NCI-H1092 treated with DMSO at 0.1 percent for 48 hours (cell line): ENCODE results near the gene SENP7.
A peak's percentile ranks its signal among the peaks of the same experiment; 100 is the strongest.
"Not testable (repeated sequence)": the region's sequence is repeated elsewhere in the genome, so short reads cannot be mapped to it uniquely, and the experiment has no call there.

Source experiments
- DNase-seq: peaks from one replicate; lab custom pipeline; 2025; lab: John Stamatoyannopoulos, UW

Gene SENP7, protein sequence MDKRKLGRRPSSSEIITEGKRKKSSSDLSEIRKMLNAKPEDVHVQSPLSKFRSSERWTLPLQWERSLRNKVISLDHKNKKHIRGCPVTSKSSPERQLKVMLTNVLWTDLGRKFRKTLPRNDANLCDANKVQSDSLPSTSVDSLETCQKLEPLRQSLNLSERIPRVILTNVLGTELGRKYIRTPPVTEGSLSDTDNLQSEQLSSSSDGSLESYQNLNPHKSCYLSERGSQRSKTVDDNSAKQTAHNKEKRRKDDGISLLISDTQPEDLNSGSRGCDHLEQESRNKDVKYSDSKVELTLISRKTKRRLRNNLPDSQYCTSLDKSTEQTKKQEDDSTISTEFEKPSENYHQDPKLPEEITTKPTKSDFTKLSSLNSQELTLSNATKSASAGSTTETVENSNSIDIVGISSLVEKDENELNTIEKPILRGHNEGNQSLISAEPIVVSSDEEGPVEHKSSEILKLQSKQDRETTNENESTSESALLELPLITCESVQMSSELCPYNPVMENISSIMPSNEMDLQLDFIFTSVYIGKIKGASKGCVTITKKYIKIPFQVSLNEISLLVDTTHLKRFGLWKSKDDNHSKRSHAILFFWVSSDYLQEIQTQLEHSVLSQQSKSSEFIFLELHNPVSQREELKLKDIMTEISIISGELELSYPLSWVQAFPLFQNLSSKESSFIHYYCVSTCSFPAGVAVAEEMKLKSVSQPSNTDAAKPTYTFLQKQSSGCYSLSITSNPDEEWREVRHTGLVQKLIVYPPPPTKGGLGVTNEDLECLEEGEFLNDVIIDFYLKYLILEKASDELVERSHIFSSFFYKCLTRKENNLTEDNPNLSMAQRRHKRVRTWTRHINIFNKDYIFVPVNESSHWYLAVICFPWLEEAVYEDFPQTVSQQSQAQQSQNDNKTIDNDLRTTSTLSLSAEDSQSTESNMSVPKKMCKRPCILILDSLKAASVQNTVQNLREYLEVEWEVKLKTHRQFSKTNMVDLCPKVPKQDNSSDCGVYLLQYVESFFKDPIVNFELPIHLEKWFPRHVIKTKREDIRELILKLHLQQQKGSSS

DNA sequence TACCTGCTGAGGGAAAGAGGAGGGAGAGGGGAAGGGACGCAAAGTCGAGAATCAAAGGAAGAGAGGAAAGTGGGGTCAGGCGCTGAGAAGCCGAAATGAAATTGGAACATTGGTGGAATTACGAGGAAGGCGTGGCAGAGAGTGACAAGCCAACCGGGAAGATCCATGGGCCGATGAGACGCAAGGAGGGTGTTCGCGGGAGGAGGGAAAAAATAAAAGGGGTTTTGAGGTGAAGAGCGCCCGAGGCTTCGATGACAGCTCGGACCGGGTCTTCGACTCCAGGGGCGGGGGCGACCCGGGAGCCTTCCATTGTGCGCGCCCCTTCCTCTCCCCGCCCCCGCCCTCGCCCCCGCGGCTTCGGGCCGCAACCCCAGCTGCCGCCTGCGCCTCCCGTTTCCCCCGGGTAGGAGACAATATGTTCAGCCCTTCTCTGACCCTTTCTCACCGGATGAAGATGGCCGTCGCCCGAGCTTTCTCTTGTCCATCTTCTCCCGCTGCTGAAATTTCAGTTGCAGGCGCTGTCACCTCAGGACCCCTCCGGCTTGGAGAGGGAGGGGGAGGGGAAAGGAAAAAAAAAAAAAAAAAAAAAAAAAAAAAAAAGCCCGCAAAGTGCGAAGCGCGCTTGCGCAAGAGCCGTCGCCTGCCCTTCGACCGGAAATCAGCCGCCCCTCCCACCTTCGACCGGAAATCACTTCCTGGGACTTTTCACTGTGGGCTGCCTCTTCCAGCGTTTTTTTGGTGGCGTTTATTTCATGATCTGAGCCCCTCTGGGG lies at the start of gene SENP7:
Gene SENP7, minus strand, starts transcription at position 567 of the 773 bp plus-strand sequence. Its CDS starts 82 bp downstream, at position 485.
- DNase-seq, result peak; percentile 88

DNA sequence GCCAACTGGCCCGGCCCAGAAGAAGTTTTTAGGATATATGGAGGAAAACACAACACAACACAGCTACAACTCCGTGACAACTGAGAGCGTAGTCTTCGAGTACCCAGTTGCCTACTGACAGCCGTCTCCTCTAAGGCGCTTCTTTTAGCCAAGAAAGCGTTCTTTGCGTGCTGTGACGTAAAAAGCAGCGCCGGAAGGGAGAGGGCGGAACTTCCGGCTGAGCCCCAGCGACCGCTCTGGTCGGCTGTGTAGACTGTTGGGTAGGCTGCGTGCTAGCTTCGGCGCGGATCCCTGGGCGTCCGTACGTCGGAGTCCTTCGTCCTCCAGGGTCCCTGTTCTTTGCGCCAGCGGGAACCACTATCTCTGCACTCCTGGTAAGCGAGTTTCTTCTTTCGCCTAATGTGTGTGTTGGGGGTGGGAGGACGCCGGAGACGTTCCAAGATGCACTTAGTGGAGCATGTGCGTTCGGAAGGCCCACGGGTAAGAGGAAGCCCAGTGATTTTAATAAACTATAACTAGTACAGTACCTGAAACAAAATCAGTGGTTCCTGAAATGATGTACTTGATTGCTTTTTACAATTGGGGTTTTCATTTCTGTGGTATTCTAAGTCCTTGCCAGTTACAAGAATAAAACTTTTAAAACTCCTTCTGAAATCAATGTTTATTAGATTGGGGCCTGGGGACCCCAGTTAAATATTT lies 48.8 kb upstream of the SENP7 start, which contains the start of gene TRMT10C:
Gene TRMT10C, plus strand, starts transcription at position 239 of the 699 bp plus-strand sequence. CDS start 2,914 bp downstream, outside the sequence.
- DNase-seq, result peak; percentile 84

DNA sequence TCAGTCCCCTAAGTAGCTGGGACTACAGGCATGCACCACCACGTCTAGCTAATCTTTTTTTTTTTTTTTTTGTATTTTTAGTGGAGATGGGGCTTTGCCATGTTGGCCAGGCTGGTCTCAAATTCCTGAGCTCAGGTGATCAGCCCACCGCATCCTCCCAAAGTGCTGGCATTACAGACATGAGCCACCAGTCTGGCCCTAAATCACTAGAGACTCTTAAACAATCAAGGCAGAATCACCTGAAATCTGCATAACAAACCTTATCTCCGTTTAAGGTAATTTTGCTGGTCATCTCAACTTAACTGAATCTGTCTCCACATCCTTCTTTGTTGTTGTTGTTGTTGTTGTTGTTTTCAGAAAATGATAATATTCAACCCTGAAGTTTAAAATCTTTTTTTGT lies 43.1 kb upstream of the SENP7 start:
- no peak for DNase-seq

DNA sequence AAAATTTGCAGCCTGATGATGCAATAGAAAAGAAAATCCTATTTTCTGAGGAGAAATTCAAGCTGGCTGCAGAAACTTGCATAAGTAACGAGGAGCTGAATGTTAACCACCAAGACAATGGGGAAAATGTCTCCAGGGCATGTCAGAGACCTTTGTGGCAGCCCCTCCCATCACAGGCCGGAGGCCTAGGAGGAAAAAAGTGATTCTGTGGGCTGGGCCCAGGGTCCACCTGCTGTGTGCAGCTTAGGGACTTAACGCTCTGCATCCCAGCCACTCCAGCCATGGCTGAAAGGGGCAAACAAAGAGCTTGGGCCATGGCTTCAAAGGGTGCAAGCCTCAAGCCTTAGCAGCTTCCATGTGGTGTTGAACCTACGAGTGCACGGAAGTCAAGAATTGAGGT lies 40.4 kb upstream of the SENP7 start:
- DNase-seq, result not testable (repeated sequence)

DNA sequence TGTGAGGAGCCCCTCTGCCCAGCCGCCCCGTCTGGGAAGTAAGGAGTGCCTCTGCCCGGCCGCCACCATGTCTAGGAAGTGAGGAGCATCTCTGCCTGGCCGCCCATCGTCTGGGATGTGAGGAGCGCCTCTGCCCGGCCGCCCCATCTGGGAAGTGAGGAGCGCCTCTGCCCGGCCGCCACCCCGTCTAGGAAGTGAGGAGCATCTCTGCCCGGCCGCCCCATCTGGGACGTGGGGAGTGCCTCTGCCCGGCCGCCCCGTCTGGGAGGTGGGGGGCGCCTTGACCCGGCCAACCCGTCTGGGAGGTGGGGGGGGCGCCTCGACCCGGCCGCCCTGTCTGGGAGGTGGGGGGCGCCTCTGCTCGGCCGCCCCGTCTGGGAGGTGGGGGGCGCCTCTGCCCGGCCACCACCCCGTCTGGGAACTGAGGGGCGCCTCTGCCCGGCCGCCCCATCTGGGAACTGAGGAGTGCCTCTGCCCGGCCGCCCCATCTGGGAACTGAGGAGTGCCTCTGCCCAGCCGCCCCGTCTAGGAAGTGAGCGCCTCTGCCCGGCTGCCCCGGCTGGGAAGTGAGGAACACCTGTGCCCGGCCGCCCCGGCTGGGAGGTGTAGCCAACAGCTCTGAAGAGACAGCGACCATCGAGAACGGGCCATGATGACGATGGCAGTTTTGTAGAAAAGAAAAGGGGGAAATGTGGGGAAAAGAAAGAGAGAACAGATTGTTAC lies 38.5 kb upstream of the SENP7 start:
- DNase-seq, result not testable (repeated sequence)

DNA sequence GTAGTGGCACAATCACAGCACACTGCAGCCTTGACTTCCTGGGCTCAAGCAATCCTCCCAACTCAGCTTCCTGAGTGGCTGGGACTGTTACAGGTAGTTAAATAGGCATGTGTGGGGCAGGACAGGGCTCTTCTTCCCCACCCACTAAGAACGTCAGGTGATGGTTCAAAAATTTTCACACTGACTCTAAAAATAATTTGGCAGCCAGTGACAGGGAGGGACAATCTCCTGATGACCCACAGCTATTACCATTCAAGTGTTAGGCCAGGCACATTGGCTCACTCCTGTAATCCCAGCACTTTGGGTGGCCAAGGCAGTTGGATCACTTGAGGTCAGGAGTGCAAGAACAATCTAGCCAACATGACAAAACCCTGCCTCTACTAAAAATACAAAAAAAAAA lies 36.5 kb upstream of the SENP7 start:
- no peak for DNase-seq

DNA sequence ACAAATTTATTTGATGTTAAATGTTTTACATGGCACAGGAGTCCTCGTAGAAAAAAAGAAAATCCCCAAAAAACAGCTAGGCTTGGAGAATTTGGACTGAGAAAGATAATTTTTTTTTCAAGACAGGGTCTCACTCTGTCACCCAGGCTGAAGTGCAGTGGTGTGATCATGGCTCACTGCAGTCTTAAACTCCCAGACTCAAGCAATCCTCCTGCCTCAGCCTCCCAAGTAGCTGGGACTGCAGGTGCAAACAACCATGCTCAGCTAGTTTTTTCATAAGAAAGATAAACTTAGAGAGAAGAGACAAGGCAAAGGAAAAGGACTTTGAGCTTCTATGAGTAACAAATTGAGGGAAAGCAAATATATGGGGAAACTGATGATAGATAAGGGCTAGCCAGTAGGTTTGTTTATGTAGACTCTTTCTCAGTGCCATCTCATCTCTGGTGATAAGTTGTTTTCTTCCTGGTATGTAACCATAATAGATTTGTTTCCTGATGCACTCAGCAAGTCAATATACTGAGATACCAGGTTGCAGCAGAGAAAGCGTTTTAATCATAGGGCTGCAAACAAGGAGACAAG lies 35.6 kb upstream of the SENP7 start:
- DNase-seq, result no peak

DNA sequence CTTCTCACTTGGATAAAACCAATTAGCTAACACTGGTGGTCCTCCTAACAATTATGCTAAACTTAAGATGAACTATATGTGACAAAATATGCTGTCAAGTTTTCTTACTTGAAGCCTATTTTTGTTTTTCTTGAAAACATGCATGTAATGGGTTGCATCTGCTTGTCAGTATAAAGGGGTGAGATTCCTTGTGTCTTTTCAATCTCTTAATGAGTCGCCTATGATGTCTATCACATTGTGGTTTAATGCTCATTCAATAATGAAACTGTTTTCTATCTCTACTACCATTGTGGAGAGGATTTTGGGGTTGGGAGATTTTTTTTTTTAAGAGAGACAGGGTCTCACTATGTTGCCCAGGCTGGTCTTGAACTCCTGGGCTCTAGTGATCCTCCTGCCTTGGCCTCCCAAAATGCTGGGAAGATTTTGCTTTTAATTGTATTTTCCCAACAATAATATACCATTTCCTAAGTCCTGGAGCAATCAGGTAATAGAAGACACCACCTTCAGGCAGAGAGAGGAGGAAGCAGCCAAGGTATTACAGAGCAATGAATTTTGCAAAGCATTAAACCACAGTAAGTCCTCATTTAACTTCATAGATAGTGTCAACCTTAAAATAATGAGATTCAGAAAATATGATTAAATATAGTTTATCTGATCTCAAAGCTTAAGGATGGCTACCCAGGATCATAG lies 31.3 kb upstream of the SENP7 start:
- no peak for DNase-seq

DNA sequence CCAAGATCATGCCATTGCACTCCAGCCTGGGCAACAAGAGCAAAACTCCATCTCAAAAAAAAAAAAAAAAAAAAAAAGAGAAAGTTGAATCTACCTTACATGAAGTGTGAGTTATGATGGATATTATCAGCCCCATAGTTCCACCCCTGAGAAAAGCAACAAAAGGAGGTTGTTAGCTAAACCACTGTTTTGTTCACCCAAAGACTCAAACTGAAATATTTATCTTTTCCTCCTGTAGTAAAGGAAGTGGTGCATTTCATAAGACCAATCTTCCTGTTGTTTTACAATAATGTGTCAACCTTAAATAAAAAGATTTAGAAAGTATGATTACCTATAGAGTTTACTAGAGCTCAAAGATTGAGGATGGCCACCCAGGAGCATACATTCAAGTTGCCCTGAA lies 29.9 kb upstream of the SENP7 start:
- DNase-seq, result no peak

DNA sequence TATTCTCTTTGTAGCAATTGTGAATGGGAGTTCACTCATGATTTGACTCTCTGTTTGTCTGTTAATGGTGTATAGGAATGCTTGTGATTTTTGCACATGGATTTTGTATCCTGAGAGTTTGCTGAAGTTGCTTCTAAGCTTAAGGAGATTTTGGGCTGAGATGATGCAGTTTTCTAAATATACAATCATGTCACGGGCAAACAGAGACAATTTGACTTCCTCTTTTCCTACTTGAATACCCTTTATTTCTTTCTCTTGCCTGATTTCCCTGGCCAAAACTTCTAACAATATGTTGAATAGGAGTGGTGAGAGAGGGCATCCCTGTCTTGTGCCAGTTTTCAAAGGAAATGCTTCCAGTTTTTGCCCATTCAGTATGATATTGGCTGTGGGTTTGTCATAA lies 23.9 kb upstream of the SENP7 start:
- DNase-seq, result not testable (repeated sequence)

DNA sequence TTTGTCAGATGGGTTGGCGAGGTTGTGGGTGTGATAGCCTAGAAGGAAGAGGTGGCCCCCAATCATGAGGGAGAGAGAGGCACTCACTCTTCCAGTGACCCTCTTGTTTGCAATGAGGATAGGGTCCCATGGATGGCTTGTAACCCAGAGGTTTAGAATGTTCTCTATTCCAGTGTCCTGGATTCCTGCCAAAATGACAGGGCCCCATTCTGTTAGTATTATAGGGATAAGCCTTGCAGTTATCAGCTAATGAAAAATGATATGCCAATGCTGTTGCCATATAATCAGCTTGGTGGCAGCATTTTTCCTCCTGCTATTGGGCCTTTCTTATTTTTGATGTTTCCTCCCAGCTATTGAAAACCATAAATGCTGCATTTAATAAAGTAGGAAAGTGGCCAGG lies 23.3 kb upstream of the SENP7 start:
- no peak for DNase-seq

DNA sequence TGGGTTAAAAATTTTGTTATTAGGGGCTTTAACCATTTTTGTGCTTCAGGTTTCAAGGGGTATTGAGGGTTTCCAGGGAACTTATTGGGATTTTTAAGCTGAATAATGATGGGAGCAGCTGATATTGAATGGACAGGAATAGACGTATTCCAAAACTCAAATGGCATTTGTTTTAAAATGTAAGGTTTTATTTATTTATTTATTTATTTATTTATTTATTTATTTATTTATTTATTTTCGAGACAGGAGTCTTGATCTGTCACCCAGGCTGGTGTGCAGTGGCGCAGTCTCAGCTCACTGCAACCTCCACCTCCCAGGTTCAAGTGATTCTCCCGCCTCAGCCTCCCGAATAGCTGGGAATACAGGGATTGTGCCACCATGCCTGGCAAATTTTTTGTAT lies 22.2 kb upstream of the SENP7 start:
- DNase-seq, result no peak

DNA sequence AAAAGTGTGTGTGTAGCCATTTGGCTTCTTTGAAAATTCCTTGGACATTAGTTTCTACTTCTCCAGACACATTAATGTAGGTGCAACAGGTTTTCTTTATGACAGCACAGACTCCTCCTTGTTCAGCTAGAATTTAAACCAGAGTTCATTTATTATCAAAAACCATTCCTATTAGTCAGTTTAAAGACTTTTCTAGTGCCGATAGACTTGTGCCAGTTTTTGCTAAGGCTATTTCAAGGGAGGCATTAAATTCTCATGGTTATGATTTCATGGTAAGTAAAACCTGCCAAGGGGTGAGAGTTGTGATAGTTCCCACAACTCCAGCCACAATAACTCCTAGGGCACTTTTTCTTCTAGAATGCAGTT lies 20.6 kb upstream of the SENP7 start:
- no peak for DNase-seq

DNA sequence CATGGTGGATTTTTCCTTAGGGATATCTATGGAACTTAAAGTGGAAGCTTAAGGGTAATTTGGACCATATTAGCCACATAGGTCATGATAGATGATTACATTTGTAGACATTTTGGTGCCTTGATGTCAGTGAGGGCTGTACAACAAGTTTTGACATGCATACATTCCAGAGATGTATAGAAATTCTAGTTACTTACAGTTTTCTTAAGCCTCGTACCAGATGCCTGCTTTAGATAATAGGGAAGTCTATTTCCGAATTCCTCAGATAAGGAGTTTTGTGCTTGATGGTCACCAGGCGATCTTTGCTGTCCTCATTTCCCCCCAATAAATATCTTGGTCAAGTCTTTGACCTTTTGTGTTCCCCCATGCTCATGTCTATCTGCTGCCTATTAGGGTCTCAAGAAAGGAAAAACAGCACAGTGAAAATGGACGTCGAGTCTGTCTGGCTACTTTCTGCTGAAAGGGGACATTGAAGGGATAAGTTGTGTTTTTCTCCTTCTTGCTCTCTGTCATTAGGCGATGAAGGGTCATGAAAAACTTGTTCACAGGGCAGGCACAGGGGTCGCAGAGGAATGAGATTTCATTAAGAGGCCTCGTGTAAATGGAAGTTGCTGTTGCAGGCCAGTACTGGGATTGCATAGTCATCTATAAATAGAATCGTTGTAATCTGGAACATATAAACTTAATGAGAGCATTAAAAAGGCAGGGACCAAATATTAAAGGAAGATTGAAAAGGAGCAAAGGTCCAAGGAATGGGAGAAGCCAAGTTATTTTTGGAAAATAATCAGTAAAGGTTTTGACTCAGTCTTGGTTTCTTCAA lies 20.0 kb upstream of the SENP7 start:
- DNase-seq, result no peak

DNA sequence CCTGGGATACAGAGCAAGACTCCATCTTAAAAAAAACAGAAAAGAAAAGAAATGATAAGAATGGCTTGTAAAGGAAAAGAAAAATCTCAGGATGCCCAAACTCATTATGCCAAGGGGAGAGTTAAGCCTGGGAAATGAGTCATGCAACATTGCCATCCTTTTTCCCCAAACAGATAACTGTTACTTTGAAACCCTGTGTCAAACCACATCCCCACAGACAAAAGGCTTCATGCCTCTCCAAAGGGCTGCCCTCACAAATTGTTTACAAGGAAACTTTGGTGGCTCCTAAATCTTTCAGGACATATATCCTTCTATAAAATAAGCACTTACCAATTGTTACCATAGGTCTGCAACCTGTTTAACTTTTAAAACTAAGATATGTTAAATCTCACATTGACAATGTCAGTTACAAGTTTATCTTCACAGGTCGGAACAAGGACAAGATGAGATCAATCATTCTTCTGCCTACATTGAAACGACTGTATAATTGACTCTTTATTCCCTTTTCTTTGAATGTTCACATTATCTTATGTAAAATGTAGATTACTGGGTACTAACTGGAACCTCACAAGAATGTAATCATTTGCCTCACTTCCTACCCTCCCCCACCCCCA lies 18.6 kb upstream of the SENP7 start:
- DNase-seq, result no peak

DNA sequence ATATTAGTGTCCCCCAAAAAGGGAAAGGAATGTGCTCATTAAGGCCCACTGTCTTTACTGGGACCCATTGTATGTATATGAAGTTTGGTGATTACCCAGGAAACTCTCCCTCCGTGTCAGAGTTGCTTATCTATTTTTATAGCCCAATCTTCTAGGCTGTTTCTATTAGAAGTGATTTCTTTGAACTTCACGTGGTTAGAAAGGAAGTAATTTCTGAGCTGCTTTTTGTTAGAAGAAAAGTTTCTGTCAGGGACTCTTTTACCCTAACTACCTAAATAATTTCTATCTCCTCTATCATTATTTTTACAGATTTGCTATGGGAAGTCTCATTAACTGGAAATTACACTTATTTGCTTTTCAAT lies 17.7 kb upstream of the SENP7 start:
- no peak for DNase-seq

DNA sequence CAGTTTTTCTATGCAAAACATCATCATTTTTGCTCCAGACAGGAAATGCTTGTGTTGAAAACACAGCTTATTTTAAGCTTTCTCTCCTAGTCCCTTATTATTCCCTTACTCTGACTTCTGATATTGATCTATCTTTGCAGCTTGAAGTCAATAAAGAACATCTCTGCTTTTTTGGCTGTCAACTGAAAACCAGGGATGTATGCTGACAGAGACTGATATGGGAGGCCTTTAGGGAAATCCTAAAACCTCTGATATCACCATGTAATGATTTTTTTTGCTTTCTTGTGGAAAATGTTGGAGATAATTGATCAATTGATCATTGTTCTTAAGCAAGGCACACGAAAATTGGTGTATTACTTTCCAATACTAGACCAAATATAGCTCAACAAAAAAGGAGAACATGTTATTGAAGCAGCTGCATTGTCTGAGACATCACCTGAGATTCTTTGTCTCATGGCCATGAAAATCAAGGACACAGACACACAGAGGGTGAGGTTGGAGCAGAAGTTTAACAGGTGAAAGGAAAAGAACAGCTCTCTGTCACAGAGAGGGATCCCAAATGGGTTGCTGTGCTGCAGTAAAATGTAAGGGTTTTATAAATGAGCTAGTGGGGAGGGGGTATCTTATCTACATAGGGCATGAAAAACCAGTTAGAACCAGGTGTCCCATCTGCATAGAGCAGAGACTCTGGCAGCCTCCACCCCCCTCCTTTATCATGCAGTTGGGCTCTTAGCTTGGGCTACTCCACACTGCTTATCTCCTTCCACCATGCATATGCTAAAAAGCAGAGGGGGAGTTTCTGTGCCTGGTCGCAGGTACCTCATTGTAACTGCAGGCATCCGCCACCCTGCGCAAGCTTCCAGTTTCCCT lies 17.0 kb upstream of the SENP7 start:
- no peak for DNase-seq
